Skeletal muscle cell (primary cell): ENCODE measurements around the gene CLEC4G.

Experiments
- DNase-seq: peaks from one replicate; pipeline ENCODE4 v3.0.0-alpha.2; 2010; ENCODE audit warnings: low read depth
- H3K4me3 ChIP-seq: 2 replicates; pipeline ENCODE4 v1.5.1; 2011; ENCODE audit warnings: low read depth, mild to moderate bottlenecking, control low read depth, low read length, moderate library complexity

The CLEC4G gene

DNA sequence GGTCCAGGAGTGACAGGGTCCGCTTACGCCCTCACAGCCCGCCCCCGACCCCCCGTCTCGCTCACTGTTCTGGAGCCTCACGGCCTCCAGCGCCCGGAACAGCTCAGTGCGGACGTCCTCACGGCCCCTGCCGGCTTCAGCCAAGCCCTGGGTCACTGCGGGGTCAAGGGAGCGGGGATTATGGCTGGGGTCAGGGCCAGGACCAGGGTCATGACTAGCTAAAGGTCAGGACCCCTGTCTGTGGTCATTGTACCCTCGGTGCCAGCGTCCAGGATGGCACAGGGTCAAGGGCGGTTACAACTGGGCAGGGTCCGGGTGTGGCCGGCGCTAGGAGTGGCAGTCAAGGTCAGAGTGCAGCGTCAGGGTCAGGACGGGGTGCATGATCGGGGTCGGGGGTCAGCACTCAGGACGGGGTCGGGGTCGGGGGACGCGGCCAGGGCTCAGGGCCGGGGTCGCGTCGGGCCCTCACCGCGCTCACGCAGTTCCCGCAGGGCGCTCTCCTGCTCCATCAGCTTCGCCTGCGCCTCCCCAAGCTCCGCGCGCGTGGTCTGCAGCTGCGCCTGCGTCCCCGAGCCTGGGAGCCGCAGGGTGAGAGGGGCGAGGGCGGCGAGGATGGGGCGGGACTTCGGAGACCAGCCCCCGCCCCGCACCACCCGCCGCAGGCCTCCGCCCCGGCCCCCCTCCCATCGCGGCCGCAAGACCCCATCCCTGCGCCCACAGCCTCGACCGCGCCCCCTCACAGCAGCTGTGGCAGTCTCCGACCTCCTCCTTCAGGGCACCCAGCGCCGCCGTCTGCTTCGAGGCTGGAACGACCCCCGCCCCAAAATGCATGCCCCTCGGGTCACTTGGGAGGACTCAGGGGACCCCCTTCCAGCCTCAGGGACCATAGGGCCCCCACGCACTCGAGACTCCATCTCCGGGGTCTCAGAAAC lies 1.4 kb downstream of the CLEC4G start:
- H3K4me3 ChIP-seq = no peak overlapping the region
- no peak for DNase-seq

DNA sequence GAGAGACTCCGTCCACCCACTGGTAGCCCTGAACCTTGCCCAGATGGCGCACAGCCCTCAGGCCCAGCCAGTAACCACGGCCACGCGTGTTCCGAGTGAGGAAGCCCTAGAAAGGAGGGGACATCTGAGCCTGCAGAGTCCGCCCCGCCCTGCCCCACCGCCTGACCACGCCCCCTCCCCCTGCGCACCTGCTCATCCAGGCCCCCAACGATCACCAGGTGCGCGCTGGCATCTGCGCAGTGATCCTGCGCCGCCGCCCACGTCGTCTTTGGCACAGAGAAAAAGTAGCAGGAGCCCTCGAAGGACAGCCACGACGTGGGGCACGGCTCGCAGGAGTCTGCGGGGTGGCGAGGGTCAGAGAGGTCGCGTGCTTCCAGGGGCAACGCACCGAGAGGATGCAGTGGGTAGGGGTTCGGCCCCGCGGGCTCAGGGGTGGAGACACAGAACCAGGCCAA lies 2.1 kb downstream of the CLEC4G start:
- H3K4me3 ChIP-seq = no peak overlapping the region
- no peak for DNase-seq

DNA sequence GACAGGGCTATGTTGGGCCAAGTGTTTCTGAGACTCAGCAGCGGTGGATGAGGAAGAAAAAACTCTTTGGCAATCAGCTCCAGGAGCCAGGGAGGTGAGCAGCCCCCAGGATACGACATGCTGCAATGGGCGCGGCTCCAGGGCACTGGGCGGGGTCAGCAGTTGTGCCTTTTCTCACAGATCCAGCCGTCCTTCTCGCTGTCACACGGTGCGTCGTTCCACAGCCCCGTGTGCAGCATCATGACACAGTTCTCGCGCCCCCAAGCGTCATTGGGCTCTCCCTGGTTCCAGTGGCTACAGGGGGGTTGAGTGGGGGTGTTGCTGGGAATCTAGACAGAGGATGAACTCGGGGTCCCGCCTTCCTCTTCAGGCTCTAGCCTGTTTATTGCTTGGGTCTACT lies 2.7 kb downstream of the CLEC4G start:
- no peak overlapping the region for H3K4me3 ChIP-seq
- no peak for DNase-seq

DNA sequence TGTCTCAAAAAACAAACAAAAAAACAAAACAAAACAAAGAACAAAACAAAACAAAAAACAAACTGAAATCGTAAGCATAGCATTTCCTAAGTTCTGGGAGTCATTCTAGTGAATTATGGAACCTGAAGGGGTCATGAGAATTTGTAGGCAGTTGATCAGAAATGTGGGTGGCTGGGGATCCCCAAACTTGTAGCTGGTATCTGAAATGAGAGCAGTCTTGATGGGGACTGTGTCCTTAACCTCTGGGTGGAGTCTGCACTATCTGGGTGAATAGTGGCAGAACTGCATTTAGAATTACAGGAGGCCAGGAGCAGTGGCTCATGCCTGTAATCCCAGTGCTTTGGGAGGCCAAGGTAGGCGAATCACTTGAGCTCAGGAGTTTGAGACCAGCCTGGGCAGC lies 6.1 kb downstream of the CLEC4G start:
- H3K4me3 ChIP-seq = no peak overlapping the region
- DNase-seq = no peak

DNA sequence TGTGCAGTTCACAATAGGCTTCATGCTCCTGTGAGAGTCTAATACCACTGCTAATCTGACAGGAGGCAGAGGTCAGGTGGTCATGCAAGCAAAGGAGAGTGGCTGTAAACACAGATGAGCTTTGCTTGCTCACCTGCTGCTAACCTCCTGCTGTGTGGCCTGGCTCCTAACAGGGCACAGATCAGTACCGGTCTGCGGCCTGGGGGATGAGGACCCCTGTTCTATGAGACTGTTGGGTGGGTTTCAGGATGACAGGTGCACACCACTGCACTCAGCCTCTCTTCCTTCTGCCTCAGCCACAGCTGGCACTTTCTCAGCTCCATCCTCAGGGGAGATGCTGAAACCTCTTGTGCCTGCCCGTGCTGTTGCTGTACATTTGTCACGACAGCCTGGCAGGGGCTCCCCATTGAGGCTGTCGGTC lies 9.7 kb downstream of the CLEC4G start:
- DNase-seq = no peak

DNA sequence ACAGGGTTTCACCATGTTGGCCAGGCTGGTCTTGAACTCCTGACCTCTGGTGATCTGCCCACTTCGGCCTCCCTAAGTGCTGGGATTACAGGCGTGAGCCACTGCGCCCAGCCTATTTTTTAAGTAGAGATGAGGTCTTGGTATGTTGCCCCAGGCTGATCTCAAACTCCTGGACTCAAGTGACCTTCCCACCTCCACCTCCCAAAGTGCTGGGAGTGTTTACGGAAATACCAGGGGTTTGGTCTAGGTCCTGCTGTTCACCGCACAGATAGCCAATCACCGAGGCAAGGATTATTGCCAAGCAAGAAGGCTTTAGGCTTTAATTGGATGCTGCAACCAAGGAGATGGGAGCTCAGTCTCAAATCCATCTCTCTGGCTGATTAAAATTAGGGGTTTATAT lies 11.6 kb downstream of the CLEC4G start:
- DNase-seq = no peak

More for the DNA sequence above, 9.7 kb downstream of the CLEC4G start:
- H3K4me3 ChIP-seq = no peak overlapping the region

DNA sequence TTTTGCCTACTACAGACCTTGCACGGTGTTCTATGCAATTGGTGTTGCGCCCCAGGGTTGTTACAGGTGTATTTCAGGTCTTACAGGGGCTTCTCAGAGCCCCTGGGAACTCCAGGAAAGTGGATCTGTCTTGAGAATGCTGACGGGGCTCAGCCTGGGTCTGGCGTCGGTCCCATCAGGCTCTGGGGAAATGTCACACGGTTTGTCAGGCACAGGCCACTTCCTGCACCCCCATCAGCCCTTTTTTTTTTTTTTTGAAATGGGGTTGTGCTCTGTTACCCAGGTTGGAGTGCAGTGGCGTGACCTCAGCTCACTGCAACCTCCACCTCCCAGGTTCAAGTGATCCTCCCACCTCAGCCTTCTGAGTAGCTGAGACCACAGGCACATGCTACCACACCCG lies 13.2 kb downstream of the CLEC4G start:
- no peak overlapping the region for H3K4me3 ChIP-seq
- no peak for DNase-seq

More for the DNA sequence above, 11.6 kb downstream of the CLEC4G start:
- no peak overlapping the region for H3K4me3 ChIP-seq

DNA sequence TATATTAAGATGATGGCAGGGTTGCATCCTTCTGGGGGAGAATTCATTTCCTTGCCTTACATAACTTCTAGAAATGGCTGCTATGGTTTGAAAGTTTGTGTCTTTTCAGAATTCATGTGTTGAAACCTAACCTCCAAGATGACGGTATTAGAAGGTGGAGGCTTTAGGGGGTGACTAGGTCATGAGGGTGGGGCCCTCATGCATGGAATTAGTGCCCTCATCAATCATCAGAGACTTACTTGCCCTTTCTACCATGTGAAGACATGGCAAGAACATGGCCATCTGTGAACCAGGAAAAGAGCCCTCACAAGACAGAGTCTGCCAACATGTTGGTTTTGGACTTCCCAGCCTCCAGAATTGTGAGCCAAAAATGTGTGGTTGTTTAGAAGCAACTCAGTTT lies 15.1 kb downstream of the CLEC4G start:
- DNase-seq = no peak
- H3K4me3 ChIP-seq = no peak overlapping the region

DNA sequence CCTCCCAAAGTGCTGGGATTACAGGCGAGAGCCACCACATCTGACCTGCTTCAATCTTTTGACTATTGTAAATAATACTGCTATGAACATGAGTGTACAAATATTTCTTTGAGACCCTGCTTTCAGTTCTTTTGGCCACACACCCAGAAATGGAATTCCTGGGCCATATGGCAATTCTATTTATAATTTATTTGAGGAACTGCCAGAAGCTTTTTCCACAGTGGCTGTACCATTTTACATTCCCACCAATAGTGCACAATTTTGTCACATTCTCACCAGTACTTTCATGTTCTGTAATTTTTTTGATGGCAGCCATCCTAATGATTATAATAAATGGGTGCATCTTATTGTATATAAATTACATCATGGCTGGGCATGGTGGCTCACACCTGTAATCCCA lies 16.2 kb downstream of the CLEC4G start:
- H3K4me3 ChIP-seq = no peak overlapping the region
- DNase-seq = no peak

DNA sequence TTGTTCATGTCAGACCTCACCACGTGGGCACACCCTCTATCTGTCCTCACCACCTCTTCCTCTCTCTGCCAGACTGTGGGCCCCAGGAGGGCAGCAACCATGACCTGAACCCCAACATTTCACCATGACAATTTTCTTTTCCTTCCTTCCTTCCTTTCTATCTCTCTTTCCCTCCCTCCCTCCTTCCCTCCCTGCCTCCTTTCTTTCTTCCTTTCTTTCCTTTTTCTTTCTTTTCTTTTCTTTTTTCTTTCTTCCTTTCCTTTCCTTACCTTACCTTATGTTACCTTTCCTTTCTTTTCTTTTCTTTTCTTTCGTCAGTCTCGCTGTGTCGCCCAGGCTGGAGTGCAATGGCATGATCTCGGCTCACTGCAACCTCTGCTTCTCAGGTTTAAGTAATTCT lies 21.3 kb downstream of the CLEC4G start:
- no peak overlapping the region for H3K4me3 ChIP-seq
- DNase-seq = no peak

DNA sequence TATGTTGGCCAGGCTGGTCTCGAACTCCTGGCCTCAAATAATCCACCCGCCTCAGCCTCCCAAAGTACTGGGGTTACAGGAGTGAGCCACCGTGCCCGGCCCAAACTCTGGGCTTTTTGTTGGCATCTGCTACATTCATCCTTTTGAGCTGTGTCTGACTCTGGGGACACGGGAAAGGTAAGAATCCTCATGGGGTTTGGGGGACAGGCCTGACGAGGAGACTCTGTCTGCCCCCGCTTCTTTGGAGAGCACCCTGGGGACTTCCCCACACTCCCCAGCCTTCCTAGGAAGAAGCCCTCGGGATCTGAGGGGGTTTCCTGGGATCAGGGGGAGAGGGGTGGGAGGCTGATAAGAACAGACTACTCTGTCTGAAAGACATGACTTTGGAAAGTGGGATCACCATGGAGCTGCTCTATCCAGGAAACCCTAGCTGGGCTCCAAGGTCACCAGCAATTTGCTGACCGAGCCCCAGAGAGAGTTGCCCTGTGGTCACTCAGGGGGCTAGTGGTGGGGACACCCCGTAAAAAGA lies 21.9 kb downstream of the CLEC4G start:
- H3K4me3 ChIP-seq = no peak overlapping the region
- DNase-seq = no peak

DNA sequence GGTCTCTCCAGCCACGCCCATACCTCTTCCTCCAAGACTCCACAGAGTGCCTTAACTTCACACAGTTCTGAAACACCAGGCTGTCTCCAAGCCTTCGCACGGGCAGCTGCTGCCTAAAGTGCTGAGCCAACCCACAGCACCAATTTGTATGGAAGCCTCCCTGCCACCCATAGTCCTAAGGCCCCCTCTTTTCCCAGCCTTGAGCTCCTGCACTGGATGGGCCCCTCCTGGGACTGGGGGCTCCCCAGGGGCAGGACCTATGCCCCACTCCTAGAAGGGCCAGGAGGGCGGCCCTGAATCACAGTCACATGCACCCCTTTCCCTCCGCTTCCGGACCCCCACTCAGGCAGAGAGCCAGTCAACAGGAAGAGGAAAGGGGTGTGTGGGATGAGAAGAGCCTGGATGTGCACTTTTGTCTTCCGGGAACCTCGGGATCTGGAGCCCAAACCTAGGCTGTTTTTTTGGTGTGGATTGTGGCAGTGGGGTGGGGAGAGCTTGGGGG lies 24.9 kb downstream of the CLEC4G start:
- no peak overlapping the region for H3K4me3 ChIP-seq
- no peak for DNase-seq

DNA sequence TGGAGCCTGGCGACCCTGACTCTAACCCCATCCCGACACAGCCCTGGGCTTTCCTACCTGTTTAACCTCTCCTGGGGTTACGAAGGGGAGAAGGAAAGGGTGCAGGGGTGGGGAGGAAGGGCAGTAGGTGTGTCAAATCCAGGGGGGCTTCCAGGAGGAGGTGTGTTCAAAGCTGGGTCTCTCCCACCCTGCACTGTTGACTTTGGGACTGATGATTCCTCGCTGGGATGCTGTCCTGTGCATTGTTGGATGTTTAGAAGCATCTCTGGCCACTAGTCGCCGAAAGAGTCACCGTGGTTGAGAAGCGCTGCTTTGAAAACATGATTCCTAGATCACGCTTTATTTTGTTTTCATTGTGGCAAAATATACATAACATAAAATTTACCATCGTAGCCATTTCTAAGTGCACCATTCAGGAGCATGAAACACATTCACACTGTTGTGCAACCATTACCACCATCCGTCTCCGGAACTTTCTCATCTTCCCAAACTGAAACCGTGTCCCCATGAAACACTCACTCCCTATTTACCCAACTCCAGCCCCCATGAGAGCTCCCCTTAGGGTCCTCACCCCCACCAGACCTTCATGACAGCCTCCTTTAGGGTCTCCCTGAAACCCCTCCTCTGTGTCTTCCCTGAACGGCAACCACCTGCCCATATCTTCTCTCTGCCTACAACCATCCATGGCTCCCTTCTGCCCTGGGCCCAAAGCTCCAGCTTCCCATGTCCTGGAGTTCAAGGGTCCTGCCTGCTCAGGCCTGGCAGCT lies 25.5 kb downstream of the CLEC4G start:
- no peak for DNase-seq
- H3K4me3 ChIP-seq = no peak overlapping the region

DNA sequence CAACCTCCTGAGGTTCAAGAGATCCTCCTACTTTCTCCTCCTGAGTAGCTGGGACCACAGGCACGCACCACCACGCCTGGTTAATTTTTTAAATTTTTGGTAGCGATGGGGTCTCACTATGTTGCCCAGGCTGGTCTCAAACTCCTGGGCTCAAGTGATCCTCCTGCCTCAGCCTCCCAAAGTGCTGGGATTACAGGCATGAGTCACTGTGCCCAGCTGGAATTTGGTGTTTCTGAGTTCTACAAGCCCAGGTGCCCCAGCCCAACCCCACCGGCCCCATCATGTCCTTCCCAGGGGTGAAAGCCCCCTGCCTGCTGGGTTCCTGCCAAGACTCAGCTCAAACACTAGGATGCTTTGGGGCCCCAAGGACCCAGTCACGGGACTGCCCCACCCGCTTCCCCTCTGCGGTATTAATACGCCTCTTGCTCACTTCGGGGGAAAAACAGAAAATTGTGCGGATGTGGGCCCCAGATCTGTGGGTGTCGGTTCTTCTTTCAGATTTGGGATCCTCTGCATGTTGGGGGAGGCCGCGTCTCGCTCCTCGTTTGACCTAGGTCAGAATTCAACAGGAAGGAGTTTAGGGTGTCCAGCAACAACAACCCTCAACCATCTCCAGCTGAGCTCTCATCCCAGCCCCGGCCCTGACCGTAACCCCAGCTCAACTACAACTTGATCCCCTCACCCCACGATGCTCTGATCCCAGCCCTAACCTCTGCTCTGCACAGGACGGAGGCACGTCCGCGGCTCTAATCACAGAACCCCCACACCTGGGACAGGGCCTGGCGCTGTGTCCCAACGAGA lies 26.3 kb downstream of the CLEC4G start:
- DNase-seq = no peak
- H3K4me3 ChIP-seq = no peak overlapping the region

DNA sequence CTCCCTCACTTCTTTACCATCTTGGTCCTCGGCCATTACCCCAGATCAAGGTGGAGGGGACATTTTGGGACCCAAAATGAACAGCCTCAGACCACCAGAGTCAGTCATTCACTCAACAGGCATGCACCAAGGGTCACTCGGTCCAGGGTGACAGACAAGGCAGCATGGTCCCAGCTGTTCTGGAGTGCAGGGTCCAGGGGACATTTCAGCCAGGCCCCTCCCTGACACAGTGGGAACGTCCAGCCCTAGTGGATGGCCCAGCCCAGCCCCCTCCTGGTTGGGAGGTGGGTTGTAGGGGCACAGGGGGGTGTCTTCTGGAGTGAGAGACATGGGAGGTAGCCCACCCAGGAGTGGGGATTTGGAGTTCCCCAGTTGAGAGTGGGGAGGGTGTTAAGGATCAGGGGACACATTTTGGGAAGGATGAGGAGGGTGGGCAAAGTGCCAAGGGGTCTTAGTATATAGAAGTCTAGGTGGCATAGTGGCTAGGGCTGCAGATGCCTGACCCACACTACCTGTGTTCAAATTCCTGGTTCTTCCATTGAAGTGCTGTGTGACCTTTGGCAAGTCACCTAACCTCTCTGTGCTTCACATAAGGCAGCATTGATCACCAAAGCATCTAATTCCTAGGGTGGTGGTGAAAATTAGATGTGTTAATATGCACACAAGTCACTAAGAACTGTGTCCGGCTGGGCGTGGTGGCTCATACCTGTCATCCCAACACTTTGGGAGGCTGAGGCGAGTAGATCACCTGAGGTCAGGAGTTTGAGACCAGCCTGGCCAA lies 27.4 kb downstream of the CLEC4G start:
- H3K4me3 ChIP-seq = no peak overlapping the region
- DNase-seq = no peak

DNA sequence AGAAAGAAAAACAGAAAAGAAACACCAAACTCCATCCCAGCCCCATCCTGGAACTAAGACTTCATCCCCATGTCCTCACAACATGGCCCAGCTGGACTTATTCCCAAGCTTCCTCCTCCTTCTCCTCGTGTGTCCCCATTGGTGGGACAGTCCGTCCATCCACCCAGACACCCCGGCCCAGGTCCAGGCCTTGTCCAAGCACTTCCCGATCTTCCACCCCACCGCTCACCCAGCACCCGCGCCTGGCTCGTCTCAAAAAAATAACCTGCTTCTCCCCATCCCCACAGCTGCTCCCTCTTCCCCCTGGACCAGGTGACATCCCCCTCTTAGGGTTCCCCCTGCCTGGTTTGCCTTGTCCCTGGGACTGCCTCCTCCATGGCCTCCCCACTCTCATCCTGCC lies 28.6 kb downstream of the CLEC4G start:
- H3K4me3 ChIP-seq = no peak overlapping the region
- no peak for DNase-seq

DNA sequence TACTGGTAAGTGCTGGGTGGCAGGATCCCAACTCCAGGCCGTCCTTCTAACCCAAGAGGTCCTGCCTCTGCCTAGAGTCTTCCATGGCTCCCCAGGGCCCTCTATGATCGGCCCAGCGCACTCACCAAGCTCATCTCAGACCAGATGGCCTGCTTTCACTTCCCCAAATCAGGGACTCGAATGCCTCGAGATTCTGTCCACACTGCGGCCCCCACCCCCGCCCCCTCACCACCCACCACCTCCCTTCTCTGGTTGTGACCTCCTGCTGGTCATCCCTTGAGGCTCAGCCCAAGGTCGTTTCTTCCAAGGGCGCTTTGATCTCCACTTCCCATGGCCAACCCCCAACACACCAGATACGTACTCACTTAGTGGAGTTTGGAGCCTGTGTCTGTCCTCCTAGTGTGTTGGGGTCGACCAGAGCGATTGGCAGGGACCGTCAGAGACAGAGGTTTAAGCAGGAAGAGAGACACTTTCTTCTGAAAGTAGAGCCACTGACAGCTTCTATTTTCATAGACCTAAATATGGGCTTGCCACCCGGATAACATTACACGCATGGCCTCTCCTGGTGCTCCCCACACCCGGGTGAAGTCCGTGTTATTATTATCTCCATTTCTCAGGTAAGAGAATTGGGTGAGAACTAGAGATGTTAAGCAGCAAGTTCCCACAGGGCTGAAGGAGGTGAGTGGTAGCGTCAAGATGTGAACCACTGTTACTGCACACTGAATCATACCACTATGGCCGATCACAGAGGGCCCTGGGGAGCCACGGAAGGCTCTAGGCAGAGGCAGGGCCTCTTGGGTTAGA lies 30.1 kb downstream of the CLEC4G start, which contains the start of gene FCER2:
Gene FCER2 (minus strand): TSS at position 478 of the 804 bp plus-strand sequence. CDS start 2,371 bp downstream, outside the sequence.
- no peak for DNase-seq
- H3K4me3 ChIP-seq = no peak within 1 kb of the TSS
